ENCODE results near the gene MBOAT1. TPM values are rescaled to one million over a fixed set of nuclear protein-coding genes. Genes with fewer than 3 reads are reported as not detected.

The MBOAT1 gene
- total RNA-seq, 1 experiment from 2014 or later, result 9.9 TPM

- H2AK5ac ChIP-seq (ENCODE audit: insufficient read length, low read length), result no peak overlapping the region
- H4K20me1 ChIP-seq (ENCODE audit: control insufficient read depth, insufficient read depth, insufficient read length), result no peaks in the 10 kb centered on the region
- no peaks in the 10 kb centered on the region; the same call in 1 of the 2 replicates for H3K27me3 Mint-ChIP-seq (ENCODE audit: low read depth)
- no CpG with 5 or more reads among the region's 3 CpGs for WGBS (ENCODE audit: extremely low coverage, insufficient read length, low lambda C conversion rate)
- TF ChIP-seq, protein P1, sequence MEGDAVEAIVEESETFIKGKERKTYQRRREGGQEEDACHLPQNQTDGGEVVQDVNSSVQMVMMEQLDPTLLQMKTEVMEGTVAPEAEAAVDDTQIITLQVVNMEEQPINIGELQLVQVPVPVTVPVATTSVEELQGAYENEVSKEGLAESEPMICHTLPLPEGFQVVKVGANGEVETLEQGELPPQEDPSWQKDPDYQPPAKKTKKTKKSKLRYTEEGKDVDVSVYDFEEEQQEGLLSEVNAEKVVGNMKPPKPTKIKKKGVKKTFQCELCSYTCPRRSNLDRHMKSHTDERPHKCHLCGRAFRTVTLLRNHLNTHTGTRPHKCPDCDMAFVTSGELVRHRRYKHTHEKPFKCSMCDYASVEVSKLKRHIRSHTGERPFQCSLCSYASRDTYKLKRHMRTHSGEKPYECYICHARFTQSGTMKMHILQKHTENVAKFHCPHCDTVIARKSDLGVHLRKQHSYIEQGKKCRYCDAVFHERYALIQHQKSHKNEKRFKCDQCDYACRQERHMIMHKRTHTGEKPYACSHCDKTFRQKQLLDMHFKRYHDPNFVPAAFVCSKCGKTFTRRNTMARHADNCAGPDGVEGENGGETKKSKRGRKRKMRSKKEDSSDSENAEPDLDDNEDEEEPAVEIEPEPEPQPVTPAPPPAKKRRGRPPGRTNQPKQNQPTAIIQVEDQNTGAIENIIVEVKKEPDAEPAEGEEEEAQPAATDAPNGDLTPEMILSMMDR (conservative IDR thresholded peaks at IDR 0.05), result no peak
- no peaks in the 10 kb centered on the region for H3K4me1 ChIP-seq (ENCODE audit: insufficient read depth, low read length)
- no peak overlapping the region for H4K8ac ChIP-seq (replicated peaks; ENCODE audit: insufficient read length, low read depth, low read length)
- H3K18ac ChIP-seq (ENCODE audit: insufficient read length, low read depth, low read length), result no peak overlapping the region
- no peak overlapping the region for H3K23ac ChIP-seq (ENCODE audit: insufficient read length, low read depth, low read length)
- no peak overlapping the region for H3T11ph ChIP-seq (ENCODE audit: low read length)
- H3K4me3 Mint-ChIP-seq, result no peak overlapping the region
- no peak overlapping the region for H3K56ac ChIP-seq (ENCODE audit: insufficient read length, low read depth, low read length)
- H3K4ac ChIP-seq (ENCODE audit: low read depth, low read length), result no peak overlapping the region
- H3K79me1 ChIP-seq (ENCODE audit: insufficient read depth, low read depth, low read length, poor library complexity, severe bottlenecking), result peaks cover 5% of the 10 kb centered on the region
- no peak overlapping the region for H2BK20ac ChIP-seq (ENCODE audit: low read depth, low read length, poor library complexity, severe bottlenecking)
- H3K9me3 ChIP-seq (ENCODE audit: control insufficient read depth, low read depth, low read length), result peaks cover 8% of the 10 kb centered on the region
- no peak overlapping the region for H2AFZ ChIP-seq (ENCODE audit: low read length)
- H3K27ac Mint-ChIP-seq, result peak overlapping the region in 1 of 3 experiments; percentile 46; a peak in 1 of 7 replicates
- H2BK5ac ChIP-seq (ENCODE audit: insufficient read length, low read length), result no peak overlapping the region
- peaks cover 8 to 10% of the 10 kb centered on the region in 2 experiments; a peak in 4 of 5 replicates for H3K9me3 Mint-ChIP-seq
- H3K23me2 ChIP-seq (ENCODE audit: insufficient read length, low read depth, low read length, poor library complexity, severe bottlenecking), result no peaks in the 10 kb centered on the region
- H2BK15ac ChIP-seq (ENCODE audit: low read depth, low read length), result no peak overlapping the region
- no peak overlapping the region for H4K5ac ChIP-seq (ENCODE audit: insufficient read length, low read depth, low read length)
- peaks cover 0 to under 1% of the 10 kb centered on the region in 2 experiments; a peak in 1 of 4 replicates for H3K4me1 Mint-ChIP-seq
- 0 out of 2 replicates have a peak, but pooled peaks cover 1% of the 10 kb centered on the region for H3K79me2 ChIP-seq (ENCODE audit: insufficient read depth, low read length)
- H3K14ac ChIP-seq (ENCODE audit: insufficient read depth, low read length), result no peak overlapping the region
- no peak overlapping the region for H2BK120ac ChIP-seq (ENCODE audit: low read depth, low read length, poor library complexity, severe bottlenecking)
- no peak overlapping the region for H3K4me2 ChIP-seq (ENCODE audit: insufficient read depth, insufficient read length, low read length)
- H3K36me3 Mint-ChIP-seq (ENCODE audit: insufficient read depth in 1 of 3, low read depth in 3 of 3), result peaks cover 17 to 24% (median 18%) of the 10 kb centered on the region in 3 experiments; a peak in 6 of 7 replicates
- no peak for DNase-seq
- H2BK12ac ChIP-seq (ENCODE audit: insufficient read length, low read depth, low read length), result no peak overlapping the region
- H3K27ac ChIP-seq (ENCODE audit: insufficient read length, low read depth, low read length), result no peak overlapping the region
- no peak overlapping the region for H3K9ac ChIP-seq (ENCODE audit: extremely low read depth, insufficient read length, low read length)
- no peaks in the 10 kb centered on the region for H3K27me3 ChIP-seq (ENCODE audit: insufficient read depth, low read length)
- no peak overlapping the region for H4K91ac ChIP-seq (ENCODE audit: insufficient read length, low read depth, low read length)
Measured at GRCh38 chr6:20183706-20184105, 28.6 kb downstream of the MBOAT1 start.
